ENCODE measurements around the gene B4GALT3. TPM values are rescaled to one million over a fixed set of nuclear protein-coding genes. Genes with fewer than 3 reads are reported as not detected.
A peak's percentile ranks its signal among the peaks of the same experiment; 100 is the strongest.
"Not testable (repeated sequence)": the region's sequence is repeated elsewhere in the genome, so short reads cannot be mapped to it uniquely, and the experiment has no call there.

The B4GALT3 gene
- 36.8 TPM for polyA plus RNA-seq (ENCODE audit: insufficient read length)
- long read RNA-seq, donor 1, transcript B4GALT3-201 (8 exons, 1,911 nt) = major isoform, 8 of 20 reads
- long read RNA-seq, donor 1, partial matches to known transcripts = 5 of 20 reads
- long read RNA-seq, donor 1, other reads (novel, unspliced or antisense) = 0 of 20 reads
- long read RNA-seq, donor 2, partial matches to known transcripts = 5 of 17 reads
- long read RNA-seq, donor 2, other reads (novel, unspliced or antisense) = 0 of 17 reads
- long read RNA-seq, donor 3, transcript B4GALT3-209 (2 exons, 308 nt) = major isoform, 8 of 17 reads
- long read RNA-seq, donor 3, partial matches to known transcripts = 0 of 17 reads
- long read RNA-seq, donor 3, other reads (novel, unspliced or antisense) = 0 of 17 reads
- long read RNA-seq, donor 4, partial matches to known transcripts = 0 of 1 reads
- long read RNA-seq, donor 4, other reads (novel, unspliced or antisense) = 0 of 1 reads
- long read RNA-seq, donor 5, transcript B4GALT3-209 (2 exons, 308 nt) = minor isoform, 10 of 32 reads
- long read RNA-seq, donor 5, transcript B4GALT3-213 (8 exons, 2,414 nt) = major isoform, 11 of 32 reads
- long read RNA-seq, donor 5, transcript B4GALT3-201 (8 exons, 1,911 nt) = major isoform, 11 of 32 reads
- long read RNA-seq, donor 5, partial matches to known transcripts = 0 of 32 reads
- long read RNA-seq, donor 5, other reads (novel, unspliced or antisense) = 0 of 32 reads
- long read RNA-seq, donor 6, transcript B4GALT3-213 (8 exons, 2,414 nt) = major isoform, 9 of 22 reads
- long read RNA-seq, donor 6, transcript B4GALT3-201 (8 exons, 1,911 nt) = minor isoform, 5 of 22 reads
- long read RNA-seq, donor 6, transcript B4GALT3-209 (2 exons, 308 nt) = minor isoform, 5 of 22 reads
- long read RNA-seq, donor 6, partial matches to known transcripts = 0 of 22 reads
- long read RNA-seq, donor 6, other reads (novel, unspliced or antisense) = 0 of 22 reads
- long read RNA-seq, donor 7, transcript B4GALT3-201 (8 exons, 1,911 nt) = major isoform, 11 of 23 reads
- long read RNA-seq, donor 7, transcript B4GALT3-213 (8 exons, 2,414 nt) = minor isoform, 9 of 23 reads
- long read RNA-seq, donor 7, partial matches to known transcripts = 0 of 23 reads
- long read RNA-seq, donor 7, other reads (novel, unspliced or antisense) = 0 of 23 reads
- long read RNA-seq, donor 8, partial matches to known transcripts = 8 of 8 reads
- long read RNA-seq, donor 8, other reads (novel, unspliced or antisense) = 0 of 8 reads

GRCh38 chr1:161177112-161177935 is at the start of gene B4GALT3:
TSS of gene B4GALT3 (minus strand) at chr1:161177507. CDS start at chr1:161176060, 1,447 bp downstream.
- peak; percentile 81 for DNase-seq

DNA sequence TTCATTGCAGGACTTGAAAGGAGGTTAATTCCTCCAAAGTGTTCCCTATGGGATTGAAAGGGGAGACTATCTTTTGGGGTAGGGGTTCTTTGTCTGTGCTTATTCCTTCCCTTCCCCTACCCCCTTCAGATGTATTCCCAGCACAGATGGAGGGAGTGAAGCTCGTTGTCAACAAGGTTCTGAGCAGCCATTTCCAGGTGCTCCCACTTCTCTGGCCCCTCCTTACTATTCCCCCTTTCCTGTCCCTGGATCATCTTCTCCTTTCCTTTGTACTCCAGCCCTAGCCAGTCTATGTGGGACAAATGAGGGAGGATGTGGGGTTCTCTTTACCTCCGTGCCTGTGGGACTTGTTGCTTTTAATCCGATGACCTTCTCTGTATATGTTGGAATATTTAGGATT is 49.5 kb upstream of the B4GALT3 start:
- no peak for DNase-seq

DNA sequence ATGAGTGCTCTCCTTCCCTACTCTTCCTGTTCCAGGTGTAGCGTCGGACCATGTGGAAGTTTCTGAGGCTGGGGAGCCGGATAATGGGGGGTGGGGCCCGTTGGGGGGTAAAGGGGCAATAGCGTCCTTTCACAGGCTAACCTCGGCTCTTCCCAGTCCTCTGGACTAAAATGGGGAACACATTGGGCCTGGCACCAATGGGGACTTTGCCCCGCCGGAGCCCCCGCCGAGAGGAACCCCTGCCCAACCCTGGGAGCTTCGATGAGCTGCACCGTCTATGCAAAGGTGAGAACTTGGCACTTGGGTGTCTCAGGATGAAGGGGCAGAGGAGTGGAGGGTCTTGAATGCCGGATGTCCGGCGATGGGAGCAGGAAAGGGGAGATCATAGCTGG is 49.0 kb upstream of the B4GALT3 start:
- DNase-seq = no peak

DNA sequence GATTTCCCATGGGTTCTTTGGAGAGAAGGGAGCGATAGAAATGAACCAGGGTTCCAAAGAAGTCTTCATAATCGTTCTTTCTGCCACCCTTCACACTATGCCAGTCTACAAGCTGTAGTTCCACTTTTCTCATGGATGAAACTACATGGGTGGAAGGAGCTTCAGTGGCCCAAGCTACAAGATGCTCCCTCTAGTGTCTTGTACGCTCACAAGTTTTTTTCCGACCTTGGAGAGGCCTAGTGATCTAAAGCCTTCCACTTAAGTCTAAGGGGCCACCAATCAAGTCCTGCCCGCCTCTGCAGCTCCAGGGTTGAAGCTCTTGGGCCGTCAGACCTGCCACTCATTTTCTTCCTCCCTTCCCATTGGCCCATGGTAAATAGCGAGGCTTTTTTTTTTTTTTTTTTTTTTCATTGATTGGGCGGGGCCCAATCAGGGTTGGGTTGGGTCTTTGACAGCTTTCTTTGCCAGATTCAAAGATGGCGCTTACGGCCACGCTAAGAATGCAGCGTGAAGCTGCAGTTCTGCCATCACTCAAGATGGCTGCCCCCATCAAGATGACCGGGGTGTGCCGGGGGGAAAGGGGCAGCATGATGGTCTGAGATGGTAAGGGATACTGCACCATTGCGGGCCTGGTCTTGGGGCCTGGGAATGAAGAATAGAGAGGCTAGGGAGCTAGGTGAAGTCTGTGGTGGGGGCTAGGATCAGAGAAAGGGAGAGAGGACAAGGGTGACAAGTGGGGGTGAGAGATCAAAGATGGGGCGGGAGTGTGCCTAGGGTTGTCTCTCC is 48.4 kb upstream of the B4GALT3 start, which contains the start of gene TOMM40L:
Gene TOMM40L, plus strand, starts transcription at position 527 of the 786 bp plus-strand sequence. CDS start 430 bp downstream, outside the sequence.
- peak; percentile 97 for DNase-seq

DNA sequence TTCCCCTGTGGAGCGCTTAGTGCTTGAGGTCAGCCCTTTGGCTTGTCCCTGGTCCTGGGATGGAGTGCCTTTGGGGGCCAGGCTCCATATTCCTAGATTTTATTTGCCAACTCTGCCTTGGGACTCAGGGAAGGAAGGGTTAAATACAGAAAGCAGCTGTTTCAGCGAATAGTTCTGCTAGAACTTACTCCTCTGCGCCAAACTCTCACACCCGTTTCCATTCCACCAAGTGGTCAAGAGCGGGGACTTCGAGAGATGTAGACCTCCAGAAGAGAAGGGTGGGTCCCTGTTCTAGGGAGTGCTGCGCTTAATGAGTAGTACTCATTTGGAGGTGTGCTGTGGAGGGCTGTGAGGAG is 47.8 kb upstream of the B4GALT3 start:
- no peak for DNase-seq

DNA sequence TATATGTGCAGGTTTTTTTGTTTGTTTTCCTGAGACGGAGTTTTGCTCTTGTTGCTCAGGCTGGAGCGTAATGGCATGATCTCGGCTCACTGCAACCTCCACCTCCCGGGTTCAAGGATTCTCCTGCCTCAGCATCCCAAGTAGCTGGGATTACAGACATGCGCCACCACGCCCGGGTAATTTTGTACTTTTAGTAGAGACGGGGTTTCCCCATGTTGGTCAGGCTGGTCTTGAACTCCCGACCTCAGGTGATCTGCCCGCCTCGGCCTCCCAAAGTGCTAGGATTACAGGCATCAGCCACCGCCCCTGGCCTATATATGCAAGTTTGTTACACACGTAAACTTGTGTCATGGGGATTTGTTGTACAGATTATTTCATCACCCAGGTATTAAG is 47.4 kb upstream of the B4GALT3 start:
- DNase-seq = not testable (repeated sequence)

- no peak for DNase-seq
These were observed 46.7 kb upstream of the B4GALT3 start for GRCh38 chr1:161223805-161224694.

DNA sequence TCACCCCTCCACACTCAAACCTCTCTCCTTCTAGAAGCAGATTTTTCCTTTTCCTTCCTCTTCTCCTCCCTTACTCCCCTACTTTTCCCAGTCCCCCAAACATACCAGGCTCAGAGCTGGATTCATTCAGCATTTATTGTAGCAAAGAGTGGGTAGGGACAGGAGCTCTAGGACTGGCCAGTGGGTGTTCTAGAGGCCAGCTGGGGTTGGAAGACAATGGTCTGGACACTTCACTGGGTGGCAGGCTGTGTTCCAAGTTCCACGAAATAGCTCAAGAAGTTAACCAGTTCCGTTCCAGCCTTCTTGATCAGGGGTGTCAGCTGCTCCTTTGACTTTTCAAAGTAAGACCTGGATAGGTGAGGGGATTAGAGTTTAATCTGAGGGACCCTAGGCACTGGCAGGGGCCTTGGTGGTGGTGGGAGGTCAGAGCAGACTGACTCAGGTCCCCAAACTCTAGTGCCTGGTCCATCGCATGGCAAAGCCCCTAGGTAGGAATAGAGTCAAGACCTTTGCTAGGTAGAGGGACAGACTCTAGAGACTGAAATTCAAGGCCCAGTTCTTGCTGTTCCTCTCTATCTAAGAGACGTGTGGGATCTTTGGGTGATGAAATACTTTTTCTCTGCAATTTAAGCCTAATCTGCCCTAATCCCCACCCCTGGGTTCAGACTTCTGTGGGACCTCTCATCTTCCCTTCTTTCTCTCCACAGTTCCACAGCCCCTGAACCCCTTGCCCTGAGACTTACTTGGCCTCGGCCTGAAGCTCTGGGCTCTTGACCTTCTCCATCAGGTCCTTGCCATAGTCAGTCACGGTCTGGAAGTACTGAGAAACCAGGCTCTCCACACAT is 45.1 kb upstream of the B4GALT3 start:
- no peak for DNase-seq

GRCh38 chr1:161220002-161220401 is 42.7 kb upstream of the B4GALT3 start:
- no peak for DNase-seq

- no peak for DNase-seq
These were observed 42.0 kb upstream of the B4GALT3 start for GRCh38 chr1:161219078-161219892.

- DNase-seq = no peak
These were observed 41.2 kb upstream of the B4GALT3 start for GRCh38 chr1:161218301-161219077.

- no peak for DNase-seq
These were observed 40.5 kb upstream of the B4GALT3 start for GRCh38 chr1:161217831-161218230.

- no peak for DNase-seq
These were observed 39.8 kb upstream of the B4GALT3 start for GRCh38 chr1:161216945-161217712.

DNA sequence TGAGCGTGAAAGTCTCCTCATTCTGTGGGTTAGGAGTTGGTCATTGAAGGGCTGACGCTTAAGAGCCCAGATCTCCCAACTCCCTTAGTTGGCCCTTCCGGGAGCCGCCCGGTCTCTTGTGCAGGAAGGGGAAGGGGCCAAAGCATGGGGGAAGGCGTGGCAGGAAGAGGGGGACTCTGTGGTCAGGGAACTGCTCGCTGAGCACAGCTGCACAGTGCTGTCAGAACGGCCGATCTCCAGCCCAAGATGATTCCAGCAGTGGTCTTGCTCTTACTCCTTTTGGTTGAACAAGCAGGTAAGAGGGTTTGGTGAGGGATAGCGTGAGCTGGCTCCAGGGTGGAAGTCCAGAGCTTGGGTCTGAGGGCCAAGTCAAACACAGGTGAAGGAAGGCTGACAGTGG is 37.8 kb upstream of the B4GALT3 start, which contains the start of gene FCER1G:
Gene FCER1G, plus strand, starts transcription at position 220 of the 400 bp plus-strand sequence. Its CDS starts 27 bp downstream, at position 247.
- DNase-seq = no peak

DNA sequence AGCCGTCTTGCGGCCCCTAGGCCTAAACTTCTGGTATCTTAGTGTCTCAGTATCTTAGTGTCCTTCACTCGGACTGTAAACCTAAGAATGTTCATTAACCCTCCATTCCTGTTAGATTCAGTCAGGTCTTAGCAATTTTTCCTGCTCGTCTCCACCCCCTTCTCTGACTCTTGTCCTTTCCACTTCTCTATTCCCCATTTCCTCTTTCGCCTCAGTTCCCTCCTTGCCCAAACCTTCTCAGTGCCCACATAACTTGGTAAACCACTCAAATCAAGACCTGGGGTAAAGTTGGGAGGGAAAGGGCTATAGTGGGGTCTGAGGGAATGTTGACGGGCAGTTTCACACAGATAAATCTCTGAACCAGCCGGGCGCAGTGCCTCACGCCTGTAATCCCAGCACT is 37.1 kb upstream of the B4GALT3 start:
- no peak for DNase-seq
